D721Med (cell line): ENCODE data around the gene FKBP4.

ENCODE experiments used
- DNase-seq: peaks from one replicate; pipeline ENCODE4 v3.0.0; 2011; ENCODE audit warnings: low spot score; ENCODE audit not compliant: insufficient read length
- FAIRE-seq: peaks from 2 replicates; lab custom pipeline; 2011; peaks lifted over from hg19 to GRCh38; lab: Jason Lieb, UNC
- CTCF ChIP-seq: IDR thresholded peaks from 2 replicates; pipeline ENCODE4 v1.5.1; 2012; ENCODE audit warnings: mild to moderate bottlenecking, control low read depth; ENCODE audit not compliant: insufficient read depth; ENCODE audit errors: missing control alignments

Gene FKBP4

GRCh38 chr12:2795291-2796186 lies 769 bp downstream of the FKBP4 start:
- TF ChIP-seq CTCF, result no peak
- DNase-seq (peak; percentile 87), FAIRE-seq (no peak)

- TF ChIP-seq CTCF, result peak; percentile 16
- no peak for FAIRE-seq
- no peak for DNase-seq
Observed at GRCh38 chr12:2796187-2796666, 1.5 kb downstream of the FKBP4 start.

GRCh38 chr12:2797721-2798418 lies 3.1 kb downstream of the FKBP4 start:
- FAIRE-seq (no peak), DNase-seq (no peak)
- TF ChIP-seq CTCF, result no peak

- TF ChIP-seq CTCF, result no peak
- FAIRE-seq (no peak), DNase-seq (no peak)
Observed at GRCh38 chr12:2800046-2800570, 5.3 kb downstream of the FKBP4 start.

GRCh38 chr12:2801044-2801783 lies 6.4 kb downstream of the FKBP4 start:
- FAIRE-seq (no peak), DNase-seq (no peak)
- TF ChIP-seq CTCF, result no peak

GRCh38 chr12:2803635-2804392 lies 9.0 kb downstream of the FKBP4 start:
- TF ChIP-seq CTCF, result no peak
- DNase-seq, result no peak
- FAIRE-seq, result no peak
